Esophagus squamous epithelium (tissue), 5 donors: ENCODE results near the gene MEOX1. TPM values are rescaled to one million over a fixed set of nuclear protein-coding genes. Genes with fewer than 3 reads are reported as not detected.

Experiments used
- DNase-seq: peaks from one replicate; lab custom pipeline; 2025; lab: John Stamatoyannopoulos, UW
- H3K27ac ChIP-seq, 4 donors: fragments of 200-600 bp; sonication (generic); one replicate each; pipeline ENCODE4 v1.5.1; 2016 to 2019; ENCODE audit warnings: mild to moderate bottlenecking in 1 of 4
- H3K27me3 ChIP-seq, 4 donors: fragments of 200-600 bp; sonication (generic); 1 replicate in 3 of 4; 2 replicates in 1 of 4; pipeline versions ENCODE4 v1.5.1 to v1.6.0; 2017 to 2021; ENCODE audit warnings: antibody characterized with exemption in 1 of 4
- H3K36me3 ChIP-seq, 3 donors: fragments of 200-600 bp; sonication (generic); one replicate each; pipeline ENCODE4 v1.5.1; 2016 to 2019
- H3K4me1 ChIP-seq, 3 donors: fragments of 200-600 bp; sonication (generic); one replicate each; pipeline ENCODE4 v1.5.1; 2017 to 2019
- H3K4me3 ChIP-seq, 4 donors: fragments of 200-600 bp; sonication (generic); 1 replicate in 3 of 4; 2 replicates in 1 of 4; pipeline ENCODE4 v1.5.1; 2016 to 2019; ENCODE audit warnings: mild to moderate bottlenecking in 2 of 4, moderate library complexity in 1 of 4
- H3K9me3 ChIP-seq, 3 donors: fragments of 200-600 bp; sonication (generic); one replicate each; pipeline ENCODE4 v1.5.1; 2016 to 2019
- POLR2A ChIP-seq, 4 donors: fragments of 450-650 bp; IDR thresholded peaks; one replicate each; pipeline ENCODE4 v1.6.1; 2017; ENCODE audit warnings: antibody characterized with exemption in 4 of 4, mild to moderate bottlenecking in 4 of 4, moderate library complexity in 3 of 4
- WGBS, 2 donors: methylation state at CpG; one replicate each; pipeline ENCODE4 v1.1.5; 2018; 5-methylcytosine and 5-hydroxymethylcytosine counted together
- intact Hi-C: fragments of 100-400 bp; cut with DNase I; formaldehyde crosslinking; loops from one replicate; pipeline ENCODE4 v1.15.0; 2022
- total RNA-seq, 4 donors: library from RNA; depleted of rRNA; stranded (reverse); fragments of >200 nt; gene quantifications; one replicate each; pipeline ENCODE4 v1.1.0, GENCODE V29; 2016
- TF ChIP-seq, protein P1 (sequence below), 6 experiments: fragments of 450-650 bp in 4 of 6; fragments of 200-600 bp in 2 of 6; sonication (generic) in 2 of 6; IDR thresholded peaks; one replicate each; pipeline ENCODE4 v1.5.1; 2016 to 2019; ENCODE audit warnings: antibody characterized with exemption in 6 of 6, mild to moderate bottlenecking in 4 of 6, moderate library complexity in 4 of 6
- donor health status: DM: yes; HTN: yes; CAD: no.

The MEOX1 gene
- total RNA-seq, 4 donors from 2014 or later = 0.64 to 6.1 (median 2.7) TPM

DNA sequence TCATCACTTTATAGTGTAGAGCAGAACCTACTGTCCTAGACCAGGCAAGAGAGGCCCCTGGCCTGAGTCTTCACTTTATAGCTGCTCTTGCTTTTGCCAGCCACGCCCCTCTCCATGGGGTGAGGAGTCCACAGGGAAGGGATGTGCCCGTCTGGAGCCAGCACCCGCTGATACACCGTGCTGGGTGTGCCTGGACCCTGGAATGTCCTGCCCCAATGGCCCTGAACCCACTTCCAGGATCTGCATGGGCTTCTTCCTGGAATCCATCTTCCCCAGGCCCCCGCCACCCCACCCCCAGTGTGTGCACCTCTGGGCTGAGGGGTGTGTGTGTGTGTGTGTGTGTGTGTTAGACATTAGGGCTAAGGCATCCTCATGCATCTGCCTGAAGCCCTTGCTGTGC lies 44.9 kb downstream of the MEOX1 start:
- TF ChIP-seq, protein P1, sequence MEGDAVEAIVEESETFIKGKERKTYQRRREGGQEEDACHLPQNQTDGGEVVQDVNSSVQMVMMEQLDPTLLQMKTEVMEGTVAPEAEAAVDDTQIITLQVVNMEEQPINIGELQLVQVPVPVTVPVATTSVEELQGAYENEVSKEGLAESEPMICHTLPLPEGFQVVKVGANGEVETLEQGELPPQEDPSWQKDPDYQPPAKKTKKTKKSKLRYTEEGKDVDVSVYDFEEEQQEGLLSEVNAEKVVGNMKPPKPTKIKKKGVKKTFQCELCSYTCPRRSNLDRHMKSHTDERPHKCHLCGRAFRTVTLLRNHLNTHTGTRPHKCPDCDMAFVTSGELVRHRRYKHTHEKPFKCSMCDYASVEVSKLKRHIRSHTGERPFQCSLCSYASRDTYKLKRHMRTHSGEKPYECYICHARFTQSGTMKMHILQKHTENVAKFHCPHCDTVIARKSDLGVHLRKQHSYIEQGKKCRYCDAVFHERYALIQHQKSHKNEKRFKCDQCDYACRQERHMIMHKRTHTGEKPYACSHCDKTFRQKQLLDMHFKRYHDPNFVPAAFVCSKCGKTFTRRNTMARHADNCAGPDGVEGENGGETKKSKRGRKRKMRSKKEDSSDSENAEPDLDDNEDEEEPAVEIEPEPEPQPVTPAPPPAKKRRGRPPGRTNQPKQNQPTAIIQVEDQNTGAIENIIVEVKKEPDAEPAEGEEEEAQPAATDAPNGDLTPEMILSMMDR (IDR thresholded peaks at IDR 0.05) = no peak
- TF ChIP-seq POLR2A (IDR thresholded peaks at IDR 0.05) = no peak
- no peak overlapping the region for H3K27ac ChIP-seq
- no peak for DNase-seq
- H3K4me1 ChIP-seq = peaks cover 5 to 44% (median 17%) of the 10 kb centered on the region in 3 donors
- 67 to 81% methylated on average over 4 of the region's 5 CpGs for WGBS, 2 donors
- H3K4me3 ChIP-seq = no peak overlapping the region
- H3K9me3 ChIP-seq = no peaks in the 10 kb centered on the region
- H3K36me3 ChIP-seq = no peaks in the 10 kb centered on the region
- intact Hi-C loops = no loop called here
- H3K27me3 ChIP-seq = no peaks in the 10 kb centered on the region

DNA sequence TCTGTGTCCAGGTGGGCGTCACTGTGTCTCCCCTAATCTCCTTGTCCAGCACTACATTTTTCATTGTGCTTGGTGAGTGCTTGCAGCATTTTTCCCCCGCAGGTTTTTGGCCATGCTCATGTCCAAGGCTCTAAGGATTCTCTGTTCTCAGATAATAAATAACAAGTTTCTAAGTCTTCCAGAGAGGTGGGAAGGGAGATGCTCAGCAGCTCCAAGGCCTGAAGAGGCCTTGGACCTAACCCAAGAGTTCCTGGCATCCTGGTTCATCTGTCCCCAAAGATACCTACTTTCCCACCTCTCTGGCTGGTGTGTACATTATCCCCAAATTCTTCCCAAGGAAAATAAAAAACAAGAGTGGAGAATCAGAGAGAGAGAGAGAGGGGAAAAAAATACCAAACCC lies 45.3 kb downstream of the MEOX1 start:
- no peak overlapping the region for H3K4me3 ChIP-seq
- peaks cover 5 to 44% (median 17%) of the 10 kb centered on the region in 3 donors for H3K4me1 ChIP-seq
- H3K27ac ChIP-seq = no peak overlapping the region
- H3K27me3 ChIP-seq = no peaks in the 10 kb centered on the region
- WGBS, 2 donors = 89 to 92% methylated on average over 2 of the region's 2 CpGs
- H3K9me3 ChIP-seq = no peaks in the 10 kb centered on the region
- intact Hi-C loops = no loop called here
- no peaks in the 10 kb centered on the region for H3K36me3 ChIP-seq
- no peak for TF ChIP-seq POLR2A (IDR thresholded peaks at IDR 0.05)
- TF ChIP-seq, protein P1 (IDR thresholded peaks at IDR 0.05) = no peak
- DNase-seq = no peak

DNA sequence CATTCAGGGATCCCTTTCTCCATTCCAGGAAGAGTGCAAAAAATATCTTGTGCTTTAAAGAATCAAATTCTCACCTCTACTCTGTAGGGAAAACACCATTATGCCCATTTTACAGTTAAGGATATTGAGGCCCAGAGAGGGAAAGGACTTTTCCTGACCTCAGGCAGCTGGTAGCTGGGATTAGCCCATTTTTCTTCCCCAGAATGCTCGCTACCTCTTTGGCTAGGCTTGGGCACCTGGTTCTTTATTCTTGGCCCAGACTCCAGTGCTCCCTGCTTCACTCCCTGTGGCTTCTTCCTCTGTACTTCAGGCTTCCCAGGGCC lies 45.7 kb downstream of the MEOX1 start:
- H3K27me3 ChIP-seq = no peaks in the 10 kb centered on the region
- H3K4me3 ChIP-seq = no peak overlapping the region
- no peak for DNase-seq
- no peak overlapping the region for H3K27ac ChIP-seq
- no peaks in the 10 kb centered on the region for H3K36me3 ChIP-seq
- H3K4me1 ChIP-seq = peaks cover 5 to 42% (median 16%) of the 10 kb centered on the region in 3 donors
- no peaks in the 10 kb centered on the region for H3K9me3 ChIP-seq
- 100% methylated on average over 1 of the region's 1 CpG for WGBS, 2 donors
- TF ChIP-seq, protein P1 (IDR thresholded peaks at IDR 0.05) = no peak
- no peak for TF ChIP-seq POLR2A (IDR thresholded peaks at IDR 0.05)
- intact Hi-C loops = no loop called here

DNA sequence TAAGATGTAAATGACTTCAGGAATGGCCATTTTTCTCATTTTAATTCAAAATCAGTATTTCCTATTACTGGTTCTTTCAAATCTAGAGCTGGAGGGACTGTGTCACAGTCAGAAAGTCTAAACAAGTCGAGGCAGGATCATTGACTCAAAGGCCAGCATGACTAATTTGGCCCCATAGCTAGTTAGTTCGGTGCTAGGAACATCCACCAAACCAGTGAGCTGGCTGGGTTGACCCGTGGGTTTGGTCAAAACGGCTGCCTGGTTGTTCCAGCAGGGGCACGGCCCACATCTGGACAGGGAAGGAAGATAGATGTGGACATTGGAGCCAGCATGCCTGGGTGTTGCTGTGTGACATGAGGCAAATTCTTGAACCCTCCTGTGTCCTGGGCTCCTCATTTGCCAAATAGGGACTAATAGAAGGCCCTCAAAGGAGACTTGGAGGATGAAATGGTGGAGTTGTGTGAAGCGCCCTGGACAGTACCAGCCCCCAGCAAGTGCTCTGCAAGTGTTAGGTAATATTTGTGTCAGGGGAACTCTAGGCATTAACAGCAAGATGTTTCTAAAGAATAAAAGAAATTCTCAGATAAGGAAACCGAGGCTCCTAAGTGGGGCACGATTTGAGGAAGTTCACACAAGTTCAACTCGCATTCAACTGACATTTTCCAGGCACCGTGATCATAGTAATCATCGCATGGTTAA lies 46.2 kb downstream of the MEOX1 start:
- intact Hi-C loops = no loop called here
- Histone ChIP-seq H3K27ac (peak overlapping the region in 3 of 4 donors; percentile 46 to 62 (median 48)), H3K27me3 (no peaks in the 10 kb centered on the region), H3K4me3 (no peak overlapping the region), H3K9me3 (no peaks in the 10 kb centered on the region), H3K4me1 (peaks cover 5 to 37% (median 11%) of the 10 kb centered on the region in 3 donors), H3K36me3 (no peaks in the 10 kb centered on the region)
- WGBS, 2 donors = 67 to 68% methylated on average over 10 of the region's 11 CpGs
- no peak for TF ChIP-seq POLR2A (IDR thresholded peaks at IDR 0.05)
- TF ChIP-seq, protein P1 (IDR thresholded peaks at IDR 0.05) = no peak
- no peak for DNase-seq

DNA sequence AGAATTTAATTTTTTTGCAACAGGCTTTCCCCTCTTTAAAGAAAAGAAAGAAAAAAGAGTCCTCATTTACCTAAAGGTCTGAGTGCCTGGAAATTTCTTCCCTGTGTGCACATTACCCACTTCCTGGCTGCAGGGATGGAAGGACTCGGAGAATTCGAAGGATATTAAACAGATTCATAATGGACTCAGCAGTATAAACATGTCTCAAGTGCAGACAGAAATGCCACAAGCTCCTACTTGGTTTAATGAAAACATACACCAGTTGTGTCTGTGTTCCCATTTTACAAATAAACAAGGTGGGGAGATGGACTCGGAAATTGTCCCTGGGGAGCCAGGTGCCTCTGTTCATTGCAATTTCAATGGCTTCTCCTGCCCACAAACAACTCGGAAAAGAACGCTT lies 47.2 kb downstream of the MEOX1 start:
- intact Hi-C loops = no loop called here
- Histone ChIP-seq H3K27ac (no peak overlapping the region), H3K27me3 (no peaks in the 10 kb centered on the region), H3K36me3 (no peaks in the 10 kb centered on the region), H3K9me3 (no peaks in the 10 kb centered on the region), H3K4me3 (no peak overlapping the region), H3K4me1 (peaks cover 5 to 34% (median 11%) of the 10 kb centered on the region in 3 donors)
- TF ChIP-seq POLR2A (IDR thresholded peaks at IDR 0.05) = no peak
- TF ChIP-seq, protein P1 (IDR thresholded peaks at IDR 0.05) = no peak
- DNase-seq = no peak
- WGBS, 2 donors = 65 to 70% methylated on average over 5 of the region's 5 CpGs
